ENCODE measurements around the gene CBARP.
A peak's percentile ranks its signal among the peaks of the same experiment; 100 is the strongest.

Gene CBARP

DNA sequence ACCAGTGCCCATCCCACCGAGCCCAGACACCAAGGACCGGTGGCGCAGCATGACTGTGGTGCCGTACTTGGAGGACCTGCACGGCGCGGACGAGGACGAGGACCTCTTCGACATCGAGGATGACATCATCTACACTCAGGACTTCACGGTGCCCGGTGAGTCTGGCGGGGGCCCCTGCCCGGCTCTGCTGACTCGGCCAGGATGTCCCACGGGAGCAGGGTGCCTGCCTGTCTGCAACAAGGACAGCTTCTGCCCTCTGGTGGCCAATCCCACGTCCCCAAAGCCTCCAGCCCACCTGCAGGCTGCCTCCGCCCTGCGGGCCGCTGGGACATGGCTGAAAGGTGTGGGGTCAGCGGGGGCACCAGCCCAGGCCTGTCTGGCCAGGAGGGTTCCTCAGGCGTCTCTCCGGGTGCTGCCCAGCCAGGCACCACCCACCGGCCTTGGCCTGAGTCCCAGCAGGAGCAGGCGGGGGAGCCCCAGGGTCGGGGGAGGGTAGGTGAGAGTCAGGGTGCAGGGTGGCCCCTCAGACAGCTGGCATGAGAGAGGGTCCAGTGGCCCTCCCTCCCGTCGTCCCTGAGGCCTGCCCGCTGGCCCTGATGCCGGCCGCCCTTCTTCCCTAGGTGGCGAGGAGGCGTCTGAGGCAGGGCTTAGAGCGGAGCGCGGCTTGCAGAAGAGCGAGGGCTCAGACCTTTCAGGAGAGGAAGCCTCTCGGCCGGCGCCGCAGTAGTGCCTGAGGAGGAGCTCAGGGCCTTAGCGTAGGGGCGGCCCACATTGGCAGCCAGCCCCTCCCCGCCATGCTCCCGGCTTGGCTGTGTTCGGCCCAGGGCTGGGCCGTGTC, 14.6 kb downstream of the CBARP start:
- Histone ChIP-seq H3K4me1 (ENCODE audit: control insufficient read depth, insufficient read depth, low read length) (no peaks in the 10 kb centered on the region), H3K4me3 (ENCODE audit: low read depth, low read length) (no peak overlapping the region), H3K36me3 (ENCODE audit: control insufficient read depth in 2 of 2, insufficient read depth in 1 of 2, low read length in 2 of 2) (peaks cover 0 to 84% of the 10 kb centered on the region in 2 experiments; a peak in 2 of 3 replicates), H3K9me3 (ENCODE audit: control insufficient read depth, insufficient read depth, low read depth, low read length) (no peaks in the 10 kb centered on the region), H3K27ac (ENCODE audit: extremely low read depth, low read depth, low read length) (peak overlapping the region; percentile 17; the same call in 1 of the 2 replicates)
- CTCF ChIA-PET: interaction anchor here (0.6 to 2.5 kb wide), 10 partner anchors 9 to 936 kb away, joined by 3 to 14 read pairs (median 5); no protein-coding TSS in a partner anchor
- POLR2A ChIA-PET: interaction anchor here (0.6 to 1.5 kb wide), 3 partner anchors 43 to 234 kb away, joined by 3 to 7 read pairs (median 3); no protein-coding TSS in a partner anchor
- TF ChIP-seq, protein P1, sequence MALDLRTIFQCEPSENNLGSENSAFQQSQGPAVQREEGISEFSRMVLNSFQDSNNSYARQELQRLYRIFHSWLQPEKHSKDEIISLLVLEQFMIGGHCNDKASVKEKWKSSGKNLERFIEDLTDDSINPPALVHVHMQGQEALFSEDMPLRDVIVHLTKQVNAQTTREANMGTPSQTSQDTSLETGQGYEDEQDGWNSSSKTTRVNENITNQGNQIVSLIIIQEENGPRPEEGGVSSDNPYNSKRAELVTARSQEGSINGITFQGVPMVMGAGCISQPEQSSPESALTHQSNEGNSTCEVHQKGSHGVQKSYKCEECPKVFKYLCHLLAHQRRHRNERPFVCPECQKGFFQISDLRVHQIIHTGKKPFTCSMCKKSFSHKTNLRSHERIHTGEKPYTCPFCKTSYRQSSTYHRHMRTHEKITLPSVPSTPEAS (tag by site-specific recombination; IDR thresholded peaks at IDR 0.05): no peak
- TF ChIP-seq ZNF561 (tag by site-specific recombination; IDR thresholded peaks at IDR 0.05; ENCODE audit: borderline replicate concordance): no peak
- TF ChIP-seq, protein P2, sequence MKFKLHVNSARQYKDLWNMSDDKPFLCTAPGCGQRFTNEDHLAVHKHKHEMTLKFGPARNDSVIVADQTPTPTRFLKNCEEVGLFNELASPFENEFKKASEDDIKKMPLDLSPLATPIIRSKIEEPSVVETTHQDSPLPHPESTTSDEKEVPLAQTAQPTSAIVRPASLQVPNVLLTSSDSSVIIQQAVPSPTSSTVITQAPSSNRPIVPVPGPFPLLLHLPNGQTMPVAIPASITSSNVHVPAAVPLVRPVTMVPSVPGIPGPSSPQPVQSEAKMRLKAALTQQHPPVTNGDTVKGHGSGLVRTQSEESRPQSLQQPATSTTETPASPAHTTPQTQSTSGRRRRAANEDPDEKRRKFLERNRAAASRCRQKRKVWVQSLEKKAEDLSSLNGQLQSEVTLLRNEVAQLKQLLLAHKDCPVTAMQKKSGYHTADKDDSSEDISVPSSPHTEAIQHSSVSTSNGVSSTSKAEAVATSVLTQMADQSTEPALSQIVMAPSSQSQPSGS (tag by site-specific recombination; IDR thresholded peaks at IDR 0.05; ENCODE audit: low read depth): peak; percentile 92
- TF ChIP-seq TSHZ1 (tag by site-specific recombination; IDR thresholded peaks at IDR 0.05; ENCODE audit: borderline replicate concordance): no peak
- TF ChIP-seq, protein P3, sequence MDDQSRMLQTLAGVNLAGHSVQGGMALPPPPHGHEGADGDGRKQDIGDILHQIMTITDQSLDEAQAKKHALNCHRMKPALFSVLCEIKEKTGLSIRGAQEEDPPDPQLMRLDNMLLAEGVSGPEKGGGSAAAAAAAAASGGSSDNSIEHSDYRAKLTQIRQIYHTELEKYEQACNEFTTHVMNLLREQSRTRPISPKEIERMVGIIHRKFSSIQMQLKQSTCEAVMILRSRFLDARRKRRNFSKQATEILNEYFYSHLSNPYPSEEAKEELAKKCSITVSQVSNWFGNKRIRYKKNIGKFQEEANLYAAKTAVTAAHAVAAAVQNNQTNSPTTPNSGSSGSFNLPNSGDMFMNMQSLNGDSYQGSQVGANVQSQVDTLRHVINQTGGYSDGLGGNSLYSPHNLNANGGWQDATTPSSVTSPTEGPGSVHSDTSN (CRISPR knock-in tag; IDR thresholded peaks at IDR 0.05): no peak
- no peak for TF ChIP-seq ZNF830 (tag by site-specific recombination; IDR thresholded peaks at IDR 0.05; ENCODE audit: low read depth)
- TF ChIP-seq MZF1 (tag by site-specific recombination; IDR thresholded peaks at IDR 0.05; ENCODE audit: borderline replicate concordance): no peak
- TF ChIP-seq, protein P4, sequence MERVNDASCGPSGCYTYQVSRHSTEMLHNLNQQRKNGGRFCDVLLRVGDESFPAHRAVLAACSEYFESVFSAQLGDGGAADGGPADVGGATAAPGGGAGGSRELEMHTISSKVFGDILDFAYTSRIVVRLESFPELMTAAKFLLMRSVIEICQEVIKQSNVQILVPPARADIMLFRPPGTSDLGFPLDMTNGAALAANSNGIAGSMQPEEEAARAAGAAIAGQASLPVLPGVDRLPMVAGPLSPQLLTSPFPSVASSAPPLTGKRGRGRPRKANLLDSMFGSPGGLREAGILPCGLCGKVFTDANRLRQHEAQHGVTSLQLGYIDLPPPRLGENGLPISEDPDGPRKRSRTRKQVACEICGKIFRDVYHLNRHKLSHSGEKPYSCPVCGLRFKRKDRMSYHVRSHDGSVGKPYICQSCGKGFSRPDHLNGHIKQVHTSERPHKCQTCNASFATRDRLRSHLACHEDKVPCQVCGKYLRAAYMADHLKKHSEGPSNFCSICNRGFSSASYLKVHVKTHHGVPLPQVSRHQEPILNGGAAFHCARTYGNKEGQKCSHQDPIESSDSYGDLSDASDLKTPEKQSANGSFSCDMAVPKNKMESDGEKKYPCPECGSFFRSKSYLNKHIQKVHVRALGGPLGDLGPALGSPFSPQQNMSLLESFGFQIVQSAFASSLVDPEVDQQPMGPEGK (tag by site-specific recombination; IDR thresholded peaks at IDR 0.05): peak; percentile 89
- TF ChIP-seq RBAK (tag by site-specific recombination; IDR thresholded peaks at IDR 0.05): no peak
- TF ChIP-seq HOXD13 (CRISPR knock-in tag; IDR thresholded peaks at IDR 0.05; ENCODE audit: borderline replicate concordance): no peak
- TF ChIP-seq ZNF645 (tag by site-specific recombination; IDR thresholded peaks at IDR 0.05): no peak
- TF ChIP-seq ZNF677 (tag by site-specific recombination; IDR thresholded peaks at IDR 0.05): no peak
- TF ChIP-seq ZNF248 (tag by site-specific recombination; IDR thresholded peaks at IDR 0.05): no peak
- no peak for TF ChIP-seq ZNF560 (tag by site-specific recombination; IDR thresholded peaks at IDR 0.05; ENCODE audit: borderline replicate concordance)
- TF ChIP-seq ZNF398 (tag by site-specific recombination; IDR thresholded peaks at IDR 0.05): no peak
- peak; percentile 80 for TF ChIP-seq ZNF629 (tag by site-specific recombination; IDR thresholded peaks at IDR 0.05)
- TF ChIP-seq ZBTB10 (tag by site-specific recombination; IDR thresholded peaks at IDR 0.05): 0 out of 2 replicates have a peak, but pooled peaks have one; percentile 66
- TF ChIP-seq HOXC10 (CRISPR knock-in tag; IDR thresholded peaks at IDR 0.05): no peak
- no peak for TF ChIP-seq ZNF707 (tag by site-specific recombination; IDR thresholded peaks at IDR 0.05)
- no peak for TF ChIP-seq ZNF354C (tag by site-specific recombination; IDR thresholded peaks at IDR 0.05; ENCODE audit: borderline replicate concordance, low read depth)

All from HEK293 (cell line).